Thoracic aorta (tissue), 2 donors: ENCODE data around the gene PLEKHA4. TPM values are rescaled to one million over a fixed set of nuclear protein-coding genes. Genes with fewer than 3 reads are reported as not detected.
A peak's percentile ranks its signal among the peaks of the same experiment; 100 is the strongest.

Experiments
- ATAC-seq: fragments of 150-250 bp; one replicate; pipeline ENCODE4 v1.8.0; 2017; ENCODE audit warnings: low read depth; ENCODE audit not compliant: insufficient number of reproducible peaks, low FRiP score
- DNase-seq: peaks from one replicate; pipeline ENCODE4 v3.0.0-alpha.2; 2020; ENCODE audit warnings: low spot score
- H3K27ac ChIP-seq, 2 donors: fragments of 200-600 bp; sonication (generic); 1 replicate in 1 of 2; 2 replicates in 1 of 2; pipeline ENCODE4 v1.5.1; 2016; ENCODE audit warnings: mild to moderate bottlenecking in 2 of 2, moderate library complexity in 2 of 2
- H3K27me3 ChIP-seq: fragments of 200-600 bp; sonication (generic); replicated peaks from 2 replicates; pipeline ENCODE4 v1.6.0; 2016; ENCODE audit warnings: mild to moderate bottlenecking; ENCODE audit not compliant: insufficient read depth
- H3K36me3 ChIP-seq: fragments of 200-600 bp; sonication (generic); one replicate; pipeline ENCODE4 v1.5.1; 2016
- H3K4me1 ChIP-seq, 2 donors: fragments of 200-600 bp; sonication (generic); 1 replicate in 1 of 2; 2 replicates in 1 of 2; pipeline versions ENCODE4 v1.5.1 to v1.6.0; 2016; ENCODE audit warnings: low read depth in 2 of 2, mild to moderate bottlenecking in 1 of 2; ENCODE audit not compliant: control insufficient read depth in 1 of 2
- H3K4me3 ChIP-seq: fragments of 200-600 bp; sonication (generic); 2 replicates; pipeline ENCODE4 v1.5.1; 2016; ENCODE audit warnings: mild to moderate bottlenecking
- H3K9me3 ChIP-seq: fragments of 200-600 bp; sonication (generic); 2 replicates; pipeline ENCODE4 v1.5.1; 2016
- CTCF ChIP-seq: fragments of 200-600 bp; sonication (generic); IDR thresholded peaks from one replicate; pipeline ENCODE4 v1.5.1; 2019; ENCODE audit warnings: antibody characterized with exemption
- total RNA-seq, 2 donors: library from RNA; depleted of rRNA; stranded (reverse); fragments of >200 nt; gene quantifications; one replicate each; pipeline versions ENCODE4 v1.1.0 to v1.2.3, GENCODE V29; 2016

Gene PLEKHA4
- total RNA-seq, 2 donors from 2014 or later: 45.1 to 45.2 TPM

GRCh38 chr19:48817585-48818124, 50.8 kb downstream of the PLEKHA4 start:
- Histone ChIP-seq H3K36me3 (no peaks in the 10 kb centered on the region), H3K4me3 (no peak overlapping the region), H3K27me3 (no peaks in the 10 kb centered on the region), H3K9me3 (no peaks in the 10 kb centered on the region), H3K4me1 (peaks cover 6 to 19% of the 10 kb centered on the region in 2 donors), H3K27ac (no peak overlapping the region)
- DNase-seq (no peak), ATAC-seq (no peak)
- TF ChIP-seq CTCF: no peak

GRCh38 chr19:48815870-48816501, 52.4 kb downstream of the PLEKHA4 start:
- ATAC-seq: no peak
- H3K36me3 ChIP-seq: no peaks in the 10 kb centered on the region
- H3K27ac ChIP-seq: peak overlapping the region in 1 of 2 donors; percentile 46
- no peaks in the 10 kb centered on the region for H3K27me3 ChIP-seq
- peaks cover 6 to 24% of the 10 kb centered on the region in 2 donors for H3K4me1 ChIP-seq
- no peak for TF ChIP-seq CTCF
- DNase-seq: no peak
- H3K9me3 ChIP-seq: no peaks in the 10 kb centered on the region
- no peak overlapping the region for H3K4me3 ChIP-seq

GRCh38 chr19:48814895-48815294, 53.5 kb downstream of the PLEKHA4 start:
- no peak for ATAC-seq
- peak overlapping the region in 1 of 2 donors; percentile 15 for H3K27ac ChIP-seq
- H3K4me1 ChIP-seq: peaks cover 11 to 28% of the 10 kb centered on the region in 2 donors

GRCh38 chr19:48813123-48813913, 55.1 kb downstream of the PLEKHA4 start:
- no peaks in the 10 kb centered on the region for H3K27me3 ChIP-seq
- no peak overlapping the region for H3K4me3 ChIP-seq
- TF ChIP-seq CTCF: peak; percentile 8
- no peak for ATAC-seq
- H3K36me3 ChIP-seq: no peaks in the 10 kb centered on the region
- H3K27ac ChIP-seq: peak overlapping the region; percentile 81 to 91
- H3K9me3 ChIP-seq: no peaks in the 10 kb centered on the region
- DNase-seq: no peak
- H3K4me1 ChIP-seq: peaks cover 6 to 25% of the 10 kb centered on the region in 2 donors

More at GRCh38 chr19:48814895-48815294, 53.5 kb downstream of the PLEKHA4 start:
- DNase-seq: no peak
- Histone ChIP-seq H3K4me3 (no peak overlapping the region), H3K9me3 (no peaks in the 10 kb centered on the region), H3K36me3 (no peaks in the 10 kb centered on the region), H3K27me3 (no peaks in the 10 kb centered on the region)
- no peak for TF ChIP-seq CTCF
